Hematopoietic multipotent progenitor cell treated with erythropoietin and hydrocortisone succinate and interleukin-3 and kit ligand, for 4 days (in vitro differentiated cells): ENCODE results near the gene SLC7A10.
"Not testable (repeated sequence)": the region's sequence is repeated elsewhere in the genome, so short reads cannot be mapped to it uniquely, and the experiment has no call there.

Source experiments
- DNase-seq: peaks from one replicate; pipeline ENCODE4 v3.0.0-alpha.2; 2015

The SLC7A10 gene

GRCh38 chr19:33236696-33237390 is 11.2 kb upstream of the SLC7A10 start:
- no peak for DNase-seq

GRCh38 chr19:33235996-33236350 is 10.3 kb upstream of the SLC7A10 start:
- DNase-seq, result no peak

GRCh38 chr19:33235269-33235995 is 9.8 kb upstream of the SLC7A10 start:
- DNase-seq, result peak; percentile 82

DNA sequence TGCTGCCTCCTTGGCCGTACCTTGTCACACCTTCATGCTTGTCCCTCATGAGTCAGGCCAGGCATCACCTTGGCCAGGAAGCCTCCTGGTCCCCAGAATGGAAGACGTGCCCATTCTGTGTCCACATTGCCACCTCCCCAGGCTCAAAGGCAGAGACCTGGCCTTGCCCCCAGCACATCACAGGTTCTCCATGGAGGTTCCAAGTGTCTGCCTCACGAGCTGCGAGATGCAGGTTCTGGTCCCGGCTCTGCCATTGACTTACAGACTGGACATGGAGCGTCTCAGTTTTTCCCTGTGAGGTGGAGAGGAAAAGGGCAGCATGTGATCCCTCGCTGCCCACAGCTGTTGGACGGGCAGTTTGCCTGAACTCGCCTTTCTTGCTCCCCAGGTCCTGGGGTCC is 9.1 kb upstream of the SLC7A10 start:
- no peak for DNase-seq

- DNase-seq, result no peak
Measured at GRCh38 chr19:33234092-33234491, 8.4 kb upstream of the SLC7A10 start.

- no peak for DNase-seq
Measured at GRCh38 chr19:33233056-33233873, 7.6 kb upstream of the SLC7A10 start.

GRCh38 chr19:33232656-33233055 is 7.0 kb upstream of the SLC7A10 start:
- DNase-seq, result no peak

DNA sequence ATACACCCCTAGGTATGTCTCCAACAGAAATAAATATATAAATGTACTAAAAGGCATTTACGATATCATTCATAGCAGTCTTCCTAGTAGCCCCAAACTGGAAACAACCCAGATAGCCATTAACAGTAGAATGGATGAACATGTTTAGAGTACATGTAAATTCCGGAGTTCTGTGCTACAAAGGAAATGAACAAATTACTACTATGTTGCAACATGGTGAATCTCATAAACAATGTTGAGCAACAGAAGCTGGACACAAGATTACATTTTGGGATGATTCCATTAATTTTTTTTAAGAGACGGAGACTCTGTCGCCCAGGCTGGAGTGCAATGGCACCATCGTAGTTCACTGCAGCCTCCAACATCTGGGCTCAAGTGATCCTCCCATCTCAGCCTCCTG is 5.9 kb upstream of the SLC7A10 start:
- no peak for DNase-seq

DNA sequence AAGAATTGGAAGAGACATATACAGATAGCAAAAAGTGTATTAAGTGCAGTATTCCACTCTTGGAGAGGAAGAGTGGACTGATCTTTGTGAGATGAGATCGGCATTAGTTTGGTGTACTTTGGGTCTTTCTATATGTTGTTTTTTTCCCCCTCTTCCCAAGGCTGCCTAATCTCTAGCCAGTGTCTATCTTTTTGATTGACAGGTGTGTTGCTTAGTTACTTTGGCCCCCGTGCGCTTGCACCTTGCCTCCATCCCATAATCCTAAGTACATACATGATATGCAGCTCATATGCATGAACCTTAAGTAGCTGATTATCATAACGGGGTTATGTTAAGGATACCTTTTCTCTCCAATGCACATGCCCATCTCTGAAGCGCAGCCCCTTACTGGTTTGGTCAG is 4.3 kb upstream of the SLC7A10 start:
- DNase-seq, result no peak

DNA sequence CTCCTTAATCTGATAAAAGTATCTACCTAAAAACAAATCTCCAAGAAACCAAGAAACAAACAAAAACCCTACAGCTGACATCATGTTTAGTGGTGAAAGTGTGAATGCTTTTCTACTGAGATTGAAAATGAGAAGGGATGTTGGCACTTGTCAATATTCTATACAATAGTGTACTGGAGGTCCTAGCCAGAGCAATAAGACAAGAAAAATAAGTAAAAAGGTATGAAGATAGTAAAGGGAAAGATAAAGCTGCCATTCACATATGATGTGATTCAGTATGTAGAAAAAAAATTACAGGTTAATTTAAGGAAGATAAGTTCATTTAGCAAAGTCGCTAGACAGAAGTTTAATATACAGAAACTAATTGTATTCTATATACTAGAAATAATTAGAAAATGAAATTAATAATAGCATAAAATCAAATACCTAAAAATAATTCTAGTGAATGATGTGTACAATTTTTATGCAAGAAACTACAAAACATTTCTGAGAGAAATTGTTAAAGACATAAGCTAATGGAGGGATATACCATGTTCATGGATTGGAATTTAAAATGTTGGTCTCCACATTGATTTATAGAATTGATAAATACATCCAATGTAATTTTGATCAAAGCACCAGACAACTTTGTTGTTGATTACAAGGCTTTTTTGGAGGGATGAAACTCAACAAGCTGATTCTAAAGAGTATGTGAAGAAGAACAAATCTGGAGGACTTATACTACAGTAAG is 2.4 kb upstream of the SLC7A10 start:
- DNase-seq, result no peak

- no peak for DNase-seq
Measured at GRCh38 chr19:33227242-33227650, 1.6 kb upstream of the SLC7A10 start.

DNA sequence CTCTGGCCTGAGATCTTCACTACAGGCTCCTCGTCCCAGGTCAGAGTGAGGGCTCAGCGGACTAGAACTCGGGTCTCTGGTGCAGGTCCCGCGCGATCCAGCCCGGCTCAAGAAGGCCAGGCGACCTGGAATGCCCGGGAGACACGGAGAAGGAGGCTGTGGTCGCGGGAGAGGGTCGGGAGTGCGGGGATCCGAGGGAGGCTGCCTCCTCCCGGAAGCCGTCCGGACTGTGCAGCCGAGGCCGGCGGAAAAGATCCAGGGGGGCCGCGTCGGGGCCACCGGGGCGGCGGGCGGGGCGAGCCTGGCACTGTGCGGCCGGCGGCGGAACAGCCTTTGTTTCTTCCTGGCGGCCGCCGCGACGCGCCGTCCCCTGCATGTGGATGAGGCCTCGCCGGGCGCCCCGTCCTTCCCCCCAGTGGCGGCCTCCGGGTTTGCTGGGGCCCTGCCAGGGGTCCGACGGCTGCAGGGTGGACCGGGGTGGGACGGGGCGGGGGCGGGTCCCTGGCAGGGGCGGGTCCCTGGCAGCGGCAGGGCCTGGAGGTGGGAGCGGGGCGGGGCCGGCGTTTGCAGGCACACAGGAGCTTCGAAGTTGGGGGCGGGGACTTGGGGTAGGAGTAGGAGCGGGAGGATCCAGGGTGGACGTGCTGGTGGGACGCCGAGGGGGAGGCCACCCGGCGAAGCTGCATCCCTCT is 1.0 kb upstream of the SLC7A10 start:
- DNase-seq, result peak; percentile 46

DNA sequence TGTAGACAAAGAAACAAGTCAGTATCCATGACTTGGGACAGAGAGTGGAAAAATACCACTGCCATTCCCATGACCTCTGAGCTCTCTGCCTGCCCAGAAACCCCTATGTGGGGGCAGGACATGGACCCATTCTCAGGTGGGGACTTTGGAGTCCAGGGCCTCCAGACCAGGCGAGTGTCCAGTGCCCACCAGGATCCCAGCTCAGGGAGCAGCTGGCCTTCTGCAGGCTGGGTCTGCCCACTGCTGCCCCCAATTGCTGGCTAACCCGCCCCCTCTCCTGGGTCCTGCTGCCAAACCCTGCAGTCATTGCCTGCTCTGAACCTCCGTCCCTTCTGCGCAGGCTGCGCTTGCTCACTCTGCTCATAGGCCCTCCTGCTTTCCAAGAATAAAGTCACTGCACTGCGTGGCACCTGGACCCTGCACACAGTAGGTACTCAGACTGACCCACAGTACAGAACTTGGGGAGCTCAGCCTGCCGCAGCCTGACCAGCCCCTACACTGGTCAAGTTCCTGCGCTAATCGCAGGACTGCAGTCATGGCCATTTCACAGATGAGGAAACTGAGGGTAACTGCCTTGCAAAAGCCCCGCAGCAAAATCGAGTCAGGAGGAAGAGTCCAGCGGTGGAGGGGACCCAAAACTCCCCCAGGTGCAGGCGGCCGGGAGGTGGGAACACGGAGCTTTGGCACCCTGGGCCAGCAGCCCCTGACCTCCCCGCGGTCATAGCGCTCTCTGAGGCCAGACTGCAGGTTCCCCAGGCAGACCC is 774 bp downstream of the SLC7A10 start:
- DNase-seq, result no peak

DNA sequence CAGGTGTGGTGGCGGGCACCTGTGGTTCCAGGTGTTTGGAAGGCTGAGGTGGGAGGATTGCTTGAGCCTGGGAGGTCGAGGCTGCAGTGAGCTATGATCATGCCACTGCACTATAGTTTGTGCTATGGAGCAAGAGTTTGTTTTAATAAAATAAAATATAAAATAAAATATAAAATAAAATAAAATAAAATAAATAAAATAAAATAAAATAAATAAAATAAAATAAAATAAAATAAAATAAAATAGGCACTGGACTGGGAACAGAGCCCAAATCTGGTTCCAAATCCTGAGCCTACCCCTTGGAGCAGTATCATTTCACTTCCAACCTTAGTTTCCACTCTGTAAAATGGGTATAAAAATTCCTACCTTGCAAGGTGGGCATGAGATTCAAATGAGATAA is 3.4 kb downstream of the SLC7A10 start:
- DNase-seq, result not testable (repeated sequence)

DNA sequence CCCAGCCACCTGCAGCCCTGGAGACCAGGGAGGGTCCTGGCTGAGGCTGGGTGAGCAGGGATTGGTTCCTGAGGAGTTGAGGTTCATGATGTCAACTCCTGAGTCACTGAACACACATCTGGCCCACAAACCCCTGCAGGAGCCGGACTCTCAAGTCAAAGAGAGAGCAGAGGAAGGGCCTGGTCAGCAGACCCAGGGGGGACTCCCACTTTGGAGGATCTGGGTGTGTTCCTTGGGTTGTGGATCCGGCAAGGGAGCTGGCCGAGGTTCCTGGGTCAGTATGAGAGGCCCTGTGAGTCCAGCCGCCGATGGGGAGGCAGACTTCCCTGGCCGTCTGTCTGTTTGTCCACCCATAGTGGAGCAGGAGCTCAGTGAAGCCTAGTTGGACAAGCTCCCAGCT is 4.0 kb downstream of the SLC7A10 start:
- no peak for DNase-seq

DNA sequence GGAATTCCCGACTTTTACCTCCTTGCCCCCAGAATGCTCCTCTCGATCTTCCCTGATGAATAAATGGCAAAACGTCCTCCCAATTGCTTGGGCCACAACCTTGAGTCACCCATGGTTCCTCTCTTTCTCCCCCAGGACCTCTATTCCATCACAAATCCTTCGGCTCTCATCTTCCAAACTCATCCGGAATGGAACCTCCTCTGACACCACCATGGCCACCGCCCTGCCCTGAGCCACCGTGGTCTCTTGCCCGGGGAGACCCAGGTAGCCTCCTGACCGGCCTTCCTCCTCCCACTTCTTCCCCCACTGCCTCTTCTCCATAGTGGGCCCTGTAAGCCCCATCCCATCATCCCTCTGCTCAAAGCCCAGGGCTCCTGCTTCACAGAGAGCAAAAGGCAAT is 4.9 kb downstream of the SLC7A10 start:
- DNase-seq, result no peak

GRCh38 chr19:33220115-33220514 is 5.5 kb downstream of the SLC7A10 start:
- no peak for DNase-seq

GRCh38 chr19:33219261-33219815 is 6.3 kb downstream of the SLC7A10 start:
- DNase-seq, result peak; percentile 25

DNA sequence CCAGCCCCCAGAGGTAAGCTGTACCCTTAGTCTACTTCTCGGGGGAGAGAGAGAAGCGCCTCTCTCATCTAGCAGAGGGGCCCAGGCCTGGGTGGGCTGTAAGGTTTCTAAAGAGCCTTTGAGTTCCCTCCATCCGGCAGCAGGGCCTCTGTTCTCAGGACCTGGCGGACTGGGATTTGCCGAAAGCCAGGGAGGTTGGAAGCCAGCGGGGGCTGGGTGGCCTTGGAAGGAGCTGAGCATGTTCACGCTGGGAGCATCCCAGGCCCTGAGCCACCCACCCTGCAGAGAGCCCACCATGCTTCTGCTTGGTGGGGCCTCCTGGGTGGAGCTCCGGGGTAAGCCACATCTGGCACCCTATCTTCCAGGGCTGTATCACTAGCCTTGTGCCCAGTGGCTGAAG is 7.8 kb downstream of the SLC7A10 start:
- no peak for DNase-seq

GRCh38 chr19:33216198-33216830 is 9.3 kb downstream of the SLC7A10 start:
- DNase-seq, result no peak
